ENCODE results near the gene SMC5. TPM values are rescaled to one million over a fixed set of nuclear protein-coding genes. Genes with fewer than 3 reads are reported as not detected.

SMC5 gene
- total RNA-seq, result 10.4 and 12.4 TPM in 2 replicates

GRCh38 chr9:70258692-70259511 lies at the start of gene SMC5:
Gene SMC5, plus strand, starts transcription at chr9:70258978. Its CDS starts 101 bp downstream, at chr9:70259079.

Other genes starting within 250 kb of the SMC5 start
- gene MAMDC2, start 215.1 kb upstream of the SMC5 start, total RNA-seq, result 0.35 and 0.86 TPM in 2 replicates
- gene KLF9, start 155.7 kb downstream of the SMC5 start, total RNA-seq, result 43.0 and 43.4 TPM in 2 replicates

Measured in myometrial cell (primary cell).